ENCODE data around the gene CD207.
"Not testable (repeated sequence)": the region's sequence is repeated elsewhere in the genome, so short reads cannot be mapped to it uniquely, and the experiment has no call there.

- TF ChIP-seq, protein P1, sequence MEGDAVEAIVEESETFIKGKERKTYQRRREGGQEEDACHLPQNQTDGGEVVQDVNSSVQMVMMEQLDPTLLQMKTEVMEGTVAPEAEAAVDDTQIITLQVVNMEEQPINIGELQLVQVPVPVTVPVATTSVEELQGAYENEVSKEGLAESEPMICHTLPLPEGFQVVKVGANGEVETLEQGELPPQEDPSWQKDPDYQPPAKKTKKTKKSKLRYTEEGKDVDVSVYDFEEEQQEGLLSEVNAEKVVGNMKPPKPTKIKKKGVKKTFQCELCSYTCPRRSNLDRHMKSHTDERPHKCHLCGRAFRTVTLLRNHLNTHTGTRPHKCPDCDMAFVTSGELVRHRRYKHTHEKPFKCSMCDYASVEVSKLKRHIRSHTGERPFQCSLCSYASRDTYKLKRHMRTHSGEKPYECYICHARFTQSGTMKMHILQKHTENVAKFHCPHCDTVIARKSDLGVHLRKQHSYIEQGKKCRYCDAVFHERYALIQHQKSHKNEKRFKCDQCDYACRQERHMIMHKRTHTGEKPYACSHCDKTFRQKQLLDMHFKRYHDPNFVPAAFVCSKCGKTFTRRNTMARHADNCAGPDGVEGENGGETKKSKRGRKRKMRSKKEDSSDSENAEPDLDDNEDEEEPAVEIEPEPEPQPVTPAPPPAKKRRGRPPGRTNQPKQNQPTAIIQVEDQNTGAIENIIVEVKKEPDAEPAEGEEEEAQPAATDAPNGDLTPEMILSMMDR (IDR thresholded peaks at IDR 0.05), result not testable (repeated sequence)
- not testable (repeated sequence) for TF ChIP-seq POLR2A (IDR thresholded peaks at IDR 0.05)
Measured at GRCh38 chr2:70878543-70878942, 42.9 kb upstream of the CD207 start.

All from esophagus squamous epithelium (tissue), 4 donors.